GM18508 (cell line): Measurements from ENCODE around the gene RNF208.
A peak's percentile ranks its signal among the peaks of the same experiment; 100 is the strongest.

Experiments used
- ATAC-seq: cut with Tn5 transposase; IDR thresholded peaks from one replicate; pipeline ENCODE4 v1.9.1; 2021; ENCODE audit warnings: moderate number of reproducible peaks; ENCODE audit not compliant: insufficient read depth, unreplicated experiment

Gene RNF208

GRCh38 chr9:137228506-137228967 is 6.5 kb upstream of the RNF208 start:
- no peak for ATAC-seq

GRCh38 chr9:137227853-137228505 is 5.9 kb upstream of the RNF208 start:
- ATAC-seq: no peak

- ATAC-seq: no peak
These were observed 5.2 kb upstream of the RNF208 start, which contains the start of gene RNF224 for GRCh38 chr9:137227054-137227852. TSS of gene RNF224 (plus strand) at chr9:137227502. CDS start at chr9:137228336, 834 bp downstream.

- no peak for ATAC-seq
These were observed 4.5 kb upstream of the RNF208 start for GRCh38 chr9:137226338-137227053.

GRCh38 chr9:137225699-137226331 is 3.8 kb upstream of the RNF208 start:
- ATAC-seq: no peak

GRCh38 chr9:137224830-137225694 is 3.0 kb upstream of the RNF208 start, which contains the start of gene CYSRT1:
TSS of gene CYSRT1 (plus strand) at chr9:137225174. CDS start at chr9:137225622, 448 bp downstream.
- no peak for ATAC-seq

- ATAC-seq: peak; percentile 42
These were observed 1.3 kb upstream of the RNF208 start for GRCh38 chr9:137223078-137223970.

GRCh38 chr9:137221506-137222111 is 431 bp downstream of the RNF208 start:
- no peak for ATAC-seq

GRCh38 chr9:137221095-137221505 is 940 bp downstream of the RNF208 start:
- no peak for ATAC-seq

GRCh38 chr9:137220317-137221094 is 1.5 kb downstream of the RNF208 start:
- ATAC-seq: no peak

- no peak for ATAC-seq
These were observed 2.2 kb downstream of the RNF208 start for GRCh38 chr9:137219757-137220316.

- ATAC-seq: no peak
These were observed 3.2 kb downstream of the RNF208 start for GRCh38 chr9:137218754-137219271.

GRCh38 chr9:137218212-137218753 is 3.8 kb downstream of the RNF208 start:
- ATAC-seq: no peak

- no peak for ATAC-seq
These were observed 4.5 kb downstream of the RNF208 start for GRCh38 chr9:137217276-137218211.

GRCh38 chr9:137216188-137216965 is 5.7 kb downstream of the RNF208 start:
- ATAC-seq: no peak
